B cell (primary cell): ENCODE results near the gene PCBP2. TPM values are rescaled to one million over a fixed set of nuclear protein-coding genes. Genes with fewer than 3 reads are reported as not detected.

Experiments used
- ATAC-seq: fragments of 200-7000 bp; cut with Tn5 transposase; one replicate; pipeline ENCODE4 v1.10.0; 2021; ENCODE audit warnings: low read depth, mild to moderate bottlenecking, moderate number of reproducible peaks, moderate library complexity
- CTCF ChIA-PET: fragments of 350-600 bp; sonication (Branson Sonifier 250); formaldehyde crosslinking; loops from one replicate; lab custom pipeline; 2021; ENCODE audit warnings: antibody characterized with exemption, inconsistent platforms; lab: Charles Lee
- POLR2A ChIA-PET: fragments of 350-600 bp; sonication (Branson Sonifier 250); formaldehyde crosslinking; loops from one replicate; lab custom pipeline; 2021; ENCODE audit warnings: antibody characterized with exemption; lab: Charles Lee
- DNase-seq: peaks from one replicate; pipeline ENCODE4 v3.0.0; 2013
- H2AFZ ChIP-seq: 2 replicates; pipeline ENCODE4 v1.6.1; 2012; ENCODE audit warnings: mild to moderate bottlenecking, low read depth, low read length; ENCODE audit not compliant: insufficient read depth, poor library complexity, severe bottlenecking
- H3K27ac ChIP-seq, 2 donors: 1 replicate in 1 of 2; 2 replicates in 1 of 2; pipeline ENCODE4 v1.5.1; 2012 to 2013; ENCODE audit warnings: low read length in 2 of 2, mild to moderate bottlenecking in 2 of 2, moderate library complexity in 1 of 2
- H3K27me3 ChIP-seq, 4 experiments: fragments of 200-600 bp in 1 of 4; sonication (generic) in 1 of 4; replicated peaks in 1 of 4; 1 replicate in 2 of 4; 2 replicates in 2 of 4; pipeline versions ENCODE4 v1.6.1 to v1.7.0; 2013 to 2016; ENCODE audit warnings: low read length in 3 of 4, mild to moderate bottlenecking in 2 of 4, mixed read lengths in 1 of 4, moderate library complexity in 1 of 4; ENCODE audit not compliant: insufficient read depth in 4 of 4, control insufficient read depth in 3 of 4; ENCODE audit errors: control extremely low read depth in 1 of 4
- H3K36me3 ChIP-seq, 2 experiments: replicated peaks in 1 of 2; 1 replicate in 1 of 2; 2 replicates in 1 of 2; pipeline versions ENCODE4 v1.6.1 to v1.7.1; 2013; ENCODE audit warnings: low read length in 1 of 2; ENCODE audit not compliant: insufficient read depth in 2 of 2, control insufficient read depth in 1 of 2; ENCODE audit errors: control extremely low read depth in 1 of 2, extremely low read depth in 1 of 2
- H3K4me1 ChIP-seq, 2 donors: fragments of 200-600 bp in 1 of 2; sonication (generic) in 1 of 2; 1 replicate in 1 of 2; 2 replicates in 1 of 2; pipeline versions ENCODE4 v1.5.1 to v1.6.1; 2013 to 2017; ENCODE audit warnings: low read length in 2 of 2; ENCODE audit not compliant: control insufficient read depth in 2 of 2, insufficient read depth in 2 of 2
- H3K4me2 ChIP-seq: replicated peaks from 2 replicates; pipeline ENCODE3; 2012; ENCODE audit warnings: mild to moderate bottlenecking, low read depth, low read length; ENCODE audit not compliant: poor library complexity, severe bottlenecking
- H3K4me3 ChIP-seq, 5 experiments: fragments of 200-600 bp in 1 of 5; sonication (generic) in 1 of 5; 1 replicate in 3 of 5; 2 replicates in 2 of 5; pipeline versions ENCODE4 v1.5.1 to v1.7.0; 2011 to 2016; ENCODE audit warnings: low read length in 4 of 5, mild to moderate bottlenecking in 4 of 5, low read depth in 2 of 5, control low read depth in 1 of 5, moderate library complexity in 1 of 5; ENCODE audit not compliant: insufficient read depth in 1 of 5; ENCODE audit errors: control extremely low read depth in 1 of 5, extremely low read depth in 1 of 5
- H3K79me2 ChIP-seq: fragments of 200-600 bp; sonication (generic); one replicate; pipeline ENCODE4 v1.6.0; 2016; ENCODE audit warnings: low read length; ENCODE audit not compliant: control insufficient read depth, insufficient read depth
- H3K9ac ChIP-seq: fragments of 200-600 bp; sonication (generic); 2 replicates; pipeline ENCODE4 v1.6.1; 2017; ENCODE audit warnings: mild to moderate bottlenecking, low read length, moderate library complexity
- H3K9me3 ChIP-seq, 3 donors: one replicate each; pipeline versions ENCODE4 v1.6.1 to v1.7.1; 2013; ENCODE audit warnings: low read length in 2 of 3; ENCODE audit not compliant: control insufficient read depth in 2 of 3, insufficient read depth in 1 of 3; ENCODE audit errors: control extremely low read depth in 1 of 3
- H4K20me1 ChIP-seq: 2 replicates; pipeline ENCODE4 v1.6.0; 2012; ENCODE audit warnings: mild to moderate bottlenecking, low read length; ENCODE audit not compliant: insufficient read depth, control insufficient read depth, poor library complexity, severe bottlenecking
- H3K27ac Mint-ChIP-seq: one replicate; pipeline ENCODE4 v1.8.0; 2021; ENCODE audit warnings: mixed read lengths
- H3K27me3 Mint-ChIP-seq: one replicate; pipeline ENCODE4 v1.8.0; 2021; ENCODE audit warnings: mixed read lengths
- H3K4me1 Mint-ChIP-seq: one replicate; pipeline ENCODE4 v1.8.0; 2021; ENCODE audit warnings: mixed read lengths
- H3K4me3 Mint-ChIP-seq: one replicate; pipeline ENCODE4 v1.8.0; 2021; ENCODE audit warnings: mixed read lengths
- H3K9me3 Mint-ChIP-seq: one replicate; pipeline ENCODE4 v1.8.0; 2022; ENCODE audit warnings: mixed read lengths; ENCODE audit not compliant: insufficient read depth
- CTCF ChIP-seq: fragments of 200-600 bp; IDR thresholded peaks from one replicate; pipeline ENCODE4 v1.8.0; 2022; ENCODE audit warnings: antibody characterized with exemption, mild to moderate bottlenecking
- EZH2 ChIP-seq: IDR thresholded peaks from 2 replicates; pipeline ENCODE4 v1.6.1; 2012; ENCODE audit warnings: borderline replicate concordance, low read depth, mild to moderate bottlenecking, moderate library complexity, low read length; ENCODE audit not compliant: insufficient read depth, poor library complexity, severe bottlenecking
- WGBS: methylation state at CpG from one replicate; pipeline ENCODE4 v1.1.5; 2013; ENCODE audit warnings: missing lambda C conversion rate; ENCODE audit not compliant: insufficient coverage; 5-methylcytosine and 5-hydroxymethylcytosine counted together
- intact Hi-C: fragments of 100-400 bp; cut with micrococcal nuclease; formaldehyde crosslinking; loops from one replicate; pipeline ENCODE4 v1.10.0; 2022
- polyA plus RNA-seq: library from polyadenylated mRNA; depleted of rRNA; stranded (reverse); fragments of >200 nt; gene quantifications from 2 replicates; pipeline ENCODE4 v1.2.3, GENCODE V29; 2012
- total RNA-seq, 2 donors: library from RNA; stranded (reverse); fragments of 120-200 nt in 1 of 2; gene quantifications; 1 replicate in 1 of 2; 2 replicates in 1 of 2; pipeline versions ENCODE4 v1.2.3 to v1.2.4, GENCODE V29; 2013 to 2022

The PCBP2 gene
- total and polyA plus RNA-seq, 2 donors (not counting 1 experiment from before 2014, with no cell fraction given): 492 to 944 TPM

GRCh38 chr12:53474819-53475218 is 22.9 kb downstream of the PCBP2 start:
- Histone ChIP-seq H3K27ac (no peak overlapping the region), H3K9me3 (no peaks in the 10 kb centered on the region), H3K4me1 (no peaks in the 10 kb centered on the region), H4K20me1 (peaks cover 86% of the 10 kb centered on the region), H3K9ac (no peak overlapping the region), H3K79me2 (peaks cover 34% of the 10 kb centered on the region), H3K27me3 (no peaks in the 10 kb centered on the region), H3K36me3 (peaks cover 14 to 93% of the 10 kb centered on the region in 2 experiments), H3K4me2 (no peak overlapping the region), H2AFZ (no peak overlapping the region), H3K4me3 (no peak overlapping the region)
- DNase-seq (no peak), ATAC-seq (no peak)
- Mint-ChIP-seq H3K27ac (peak overlapping the region; percentile 46), H3K27me3 (no peaks in the 10 kb centered on the region), H3K9me3 (no peaks in the 10 kb centered on the region), H3K4me1 (peaks cover 3% of the 10 kb centered on the region), H3K4me3 (no peak overlapping the region)
- POLR2A ChIA-PET: no interaction called here
- intact Hi-C loops: loop anchor here (5.0 kb wide), 1 partner anchor 32 kb away; the partner anchor contains the start of gene NPFF
- CTCF ChIA-PET: interaction anchor here (0.9 to 4.9 kb wide), 9 partner anchors 19 to 130 kb away, joined by 3 to 24 read pairs (median 3); no protein-coding TSS in a partner anchor
- 86% methylated on average over 10 of the region's 13 CpGs for WGBS
- TF ChIP-seq CTCF (no peak), EZH2 (no peak)

- H3K4me1 ChIP-seq: no peaks in the 10 kb centered on the region
- ATAC-seq: no peak
- peaks cover 14 to 86% of the 10 kb centered on the region in 2 experiments for H3K36me3 ChIP-seq
- peaks cover 94% of the 10 kb centered on the region for H4K20me1 ChIP-seq
- intact Hi-C loops: no loop called here
- no peak overlapping the region for H3K4me2 ChIP-seq
- DNase-seq: peak; percentile 39
- H3K4me3 ChIP-seq: no peak overlapping the region
- Mint-ChIP-seq H3K4me1 (peaks cover 3% of the 10 kb centered on the region), H3K4me3 (no peak overlapping the region), H3K27me3 (no peaks in the 10 kb centered on the region), H3K27ac (peak overlapping the region; percentile 26), H3K9me3 (no peaks in the 10 kb centered on the region)
- POLR2A ChIA-PET: interaction anchor here (0.6 kb wide), 1 partner anchor 364 kb away, joined by 4 read pairs; no protein-coding TSS in a partner anchor
- H2AFZ ChIP-seq: no peak overlapping the region
- H3K27me3 ChIP-seq: no peaks in the 10 kb centered on the region
- H3K27ac ChIP-seq: no peak overlapping the region
- H3K9me3 ChIP-seq: no peaks in the 10 kb centered on the region
- peaks cover 20% of the 10 kb centered on the region for H3K79me2 ChIP-seq
- no peak for TF ChIP-seq EZH2
- peak; percentile 31 for TF ChIP-seq CTCF
- 85% methylated on average over 2 of the region's 2 CpGs for WGBS
- CTCF ChIA-PET: interaction anchor here (0.7 to 3.9 kb wide), 11 partner anchors 11 to 162 kb away, joined by 3 to 22 read pairs (median 3); partner anchors contain the start of gene NPFF
- no peak overlapping the region for H3K9ac ChIP-seq
Measured at GRCh38 chr12:53476769-53477209, 24.9 kb downstream of the PCBP2 start.
